NB4 (cell line): ENCODE measurements around the gene SYCN.

ENCODE experiments used
- DNase-seq: peaks from one replicate; pipeline ENCODE4 v3.0.0; 2010; ENCODE audit warnings: low read depth
- H3K4me3 ChIP-seq: one replicate; pipeline ENCODE4 v1.5.1; 2011; ENCODE audit warnings: mild to moderate bottlenecking, low read depth, low read length, moderate library complexity
- CTCF ChIP-seq: IDR thresholded peaks from one replicate; pipeline ENCODE4 v1.5.1; 2012; ENCODE audit warnings: low read depth, low read length
- MAX ChIP-seq: IDR thresholded peaks from 2 replicates; pipeline ENCODE4 v1.6.1; 2011; ENCODE audit warnings: low read depth, low read length
- MYC ChIP-seq: IDR thresholded peaks from 2 replicates; pipeline ENCODE4 v1.6.1; 2011; ENCODE audit warnings: low read depth, low read length
- POLR2A ChIP-seq: IDR thresholded peaks from 2 replicates; pipeline ENCODE4 v1.6.1; 2011; ENCODE audit warnings: mild to moderate bottlenecking; ENCODE audit not compliant: insufficient read length; ENCODE audit errors: extremely low read depth

Gene SYCN

GRCh38 chr19:39168258-39169142 is 35.6 kb downstream of the SYCN start:
- TF ChIP-seq MAX (no peak), POLR2A (no peak), CTCF (no peak), MYC (no peak)
- no peak for DNase-seq
- H3K4me3 ChIP-seq = no peak overlapping the region

DNA sequence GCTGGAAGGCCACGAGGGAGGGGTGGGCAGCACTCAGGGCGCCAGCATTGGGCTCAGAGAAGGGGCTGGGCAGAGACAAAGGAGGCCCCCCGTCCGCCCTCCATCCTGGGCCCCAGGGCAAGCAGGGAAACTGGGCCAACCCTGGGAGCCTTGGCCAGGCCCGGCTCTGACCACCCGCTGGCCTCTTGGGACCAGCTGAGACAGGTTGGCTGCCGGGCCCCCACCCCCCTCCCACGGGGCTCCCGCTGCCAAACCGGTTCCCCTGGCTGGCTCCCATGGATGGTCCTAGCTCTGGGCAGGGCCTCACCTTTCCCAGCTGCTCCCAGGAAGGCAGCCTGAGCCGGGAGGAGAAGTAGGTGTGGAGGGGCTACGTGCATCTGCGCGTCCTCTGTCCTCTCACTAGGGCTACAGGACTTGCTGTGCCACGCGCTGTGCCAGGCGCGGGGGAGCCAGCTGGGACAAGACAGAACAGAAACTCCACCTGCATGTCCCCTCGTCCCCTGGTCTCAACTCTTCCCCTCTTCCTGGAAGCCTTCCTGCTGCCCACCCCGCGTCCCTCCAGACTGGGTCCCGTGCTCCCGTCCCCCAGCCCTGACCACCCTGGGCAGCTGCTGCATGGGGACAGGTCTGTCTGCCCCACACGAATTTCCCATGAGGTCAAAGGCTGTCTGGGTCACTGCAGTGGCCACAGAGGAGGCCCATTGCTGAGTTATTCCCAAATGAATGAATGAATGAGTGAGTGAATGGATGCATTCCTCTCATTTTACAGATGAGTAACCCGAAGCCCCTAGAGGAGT is 36.4 kb downstream of the SYCN start:
- no peak overlapping the region for H3K4me3 ChIP-seq
- no peak for DNase-seq
- TF ChIP-seq POLR2A = no peak
- no peak for TF ChIP-seq MAX
- no peak for TF ChIP-seq MYC
- no peak for TF ChIP-seq CTCF

GRCh38 chr19:39166571-39167391 is 37.3 kb downstream of the SYCN start:
- DNase-seq = no peak

GRCh38 chr19:39165857-39166256 is 38.2 kb downstream of the SYCN start:
- H3K4me3 ChIP-seq = no peak overlapping the region
- DNase-seq = no peak
- no peak for TF ChIP-seq MAX

More at GRCh38 chr19:39166571-39167391, 37.3 kb downstream of the SYCN start:
- TF ChIP-seq MYC (no peak), POLR2A (no peak), MAX (no peak), CTCF (no peak)
- H3K4me3 ChIP-seq = no peak overlapping the region

DNA sequence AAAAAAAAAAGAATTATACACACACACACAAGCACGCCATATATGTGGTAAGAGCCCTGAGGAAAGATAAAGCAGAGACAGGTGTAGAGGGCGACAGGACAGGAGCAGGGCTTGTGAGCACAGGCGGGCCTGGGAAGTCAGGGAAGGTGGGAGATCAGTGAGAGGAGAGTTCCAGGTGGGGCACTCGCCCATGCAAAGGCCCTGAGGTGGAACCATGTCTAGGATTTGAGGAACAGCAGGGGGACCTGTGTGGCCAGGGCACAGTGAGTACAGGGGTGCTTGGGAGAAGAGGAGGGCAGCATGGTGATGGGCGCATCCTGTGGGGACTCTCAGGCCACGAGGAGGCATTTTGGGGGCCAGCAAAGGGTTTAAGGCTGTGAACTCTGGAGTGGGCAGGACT is 39.8 kb downstream of the SYCN start:
- no peak overlapping the region for H3K4me3 ChIP-seq
- no peak for TF ChIP-seq POLR2A
- TF ChIP-seq MYC = no peak
- no peak for TF ChIP-seq MAX
- no peak for DNase-seq

DNA sequence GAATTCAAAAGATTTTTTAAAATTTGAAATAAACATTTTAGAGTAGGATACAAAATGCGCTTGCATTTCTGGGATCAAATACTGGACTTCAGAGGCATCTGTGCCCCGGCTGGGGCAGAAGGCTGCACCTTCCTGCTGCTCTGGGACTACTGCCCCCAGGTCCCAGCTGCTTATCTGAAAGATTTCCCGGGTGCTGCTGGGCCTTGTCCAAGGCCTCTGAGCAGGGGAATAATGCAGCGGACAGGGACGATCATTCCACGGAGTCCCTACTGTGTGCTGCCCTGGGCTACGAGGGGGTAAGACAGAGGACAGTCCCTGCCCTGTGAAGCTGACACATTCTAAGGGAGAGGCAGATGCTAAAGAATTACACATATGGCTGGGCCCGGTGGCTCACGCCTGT is 40.4 kb downstream of the SYCN start:
- DNase-seq = no peak
- TF ChIP-seq MAX (no peak), POLR2A (no peak), CTCF (no peak), MYC (no peak)

More for the DNA sequence above, 40.4 kb downstream of the SYCN start:
- H3K4me3 ChIP-seq = no peak overlapping the region
